BLaER1 (cell line): ENCODE data around the gene EEF2.

ENCODE experiments used
- H3K27ac ChIP-seq: shearing (Covaris generic); formaldehyde crosslinking; 2 replicates; pipeline ENCODE4 v1.8.1; 2022
- H3K27me3 ChIP-seq: shearing (Covaris generic); formaldehyde crosslinking; 2 replicates; pipeline ENCODE4 v1.8.1; 2022
- H3K36me3 ChIP-seq: shearing (Covaris generic); formaldehyde crosslinking; 2 replicates; pipeline ENCODE4 v1.8.1; 2022
- H3K4me1 ChIP-seq: shearing (Covaris generic); formaldehyde crosslinking; 2 replicates; pipeline ENCODE4 v1.8.1; 2022
- H3K4me2 ChIP-seq: shearing (Covaris generic); formaldehyde crosslinking; 2 replicates; pipeline ENCODE4 v1.8.1; 2022
- H3K4me3 ChIP-seq: shearing (Covaris generic); formaldehyde crosslinking; 2 replicates; pipeline ENCODE4 v1.8.1; 2022
- H3K9ac ChIP-seq: shearing (Covaris generic); formaldehyde crosslinking; 2 replicates; pipeline ENCODE4 v1.8.1; 2022
- H3K9me3 ChIP-seq: shearing (Covaris generic); formaldehyde crosslinking; 2 replicates; pipeline ENCODE4 v1.8.1; 2022
- H4K20me1 ChIP-seq: shearing (Covaris generic); formaldehyde crosslinking; 2 replicates; pipeline ENCODE4 v1.8.1; 2022
- Cebpa-rat ChIP-seq: shearing (Covaris generic); IDR thresholded peaks from 2 replicates; pipeline ENCODE4 v1.8.1; 2022

The EEF2 gene

DNA sequence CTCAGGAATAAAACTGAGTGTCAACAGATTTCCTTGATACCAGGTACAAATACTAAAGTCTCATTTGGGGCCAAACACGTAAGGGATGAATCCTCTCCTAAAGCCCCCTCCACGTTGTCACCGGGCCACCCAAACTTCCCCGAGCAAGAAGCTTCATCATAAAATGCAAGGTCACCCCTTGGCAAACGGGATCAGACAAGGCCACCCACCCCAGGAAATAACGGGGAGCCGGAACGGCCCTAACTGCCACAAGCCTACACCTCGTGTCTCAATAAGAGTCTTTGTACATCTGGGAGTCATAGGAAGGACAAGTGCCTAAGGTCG lies 717 bp downstream of the EEF2 start:
- peaks cover 52% of the 10 kb centered on the region for H3K36me3 ChIP-seq
- H4K20me1 ChIP-seq, result peaks cover 57% of the 10 kb centered on the region
- H3K4me3 ChIP-seq, result peak overlapping the region; percentile 97
- peak overlapping the region; percentile 98 for H3K27ac ChIP-seq
- no peaks in the 10 kb centered on the region for H3K9me3 ChIP-seq
- H3K4me1 ChIP-seq, result peaks cover 72% of the 10 kb centered on the region
- peak overlapping the region; percentile 99 for H3K4me2 ChIP-seq
- peak overlapping the region; percentile 100 for H3K9ac ChIP-seq
- H3K27me3 ChIP-seq, result no peaks in the 10 kb centered on the region
- no peak for TF ChIP-seq Cebpa-rat

DNA sequence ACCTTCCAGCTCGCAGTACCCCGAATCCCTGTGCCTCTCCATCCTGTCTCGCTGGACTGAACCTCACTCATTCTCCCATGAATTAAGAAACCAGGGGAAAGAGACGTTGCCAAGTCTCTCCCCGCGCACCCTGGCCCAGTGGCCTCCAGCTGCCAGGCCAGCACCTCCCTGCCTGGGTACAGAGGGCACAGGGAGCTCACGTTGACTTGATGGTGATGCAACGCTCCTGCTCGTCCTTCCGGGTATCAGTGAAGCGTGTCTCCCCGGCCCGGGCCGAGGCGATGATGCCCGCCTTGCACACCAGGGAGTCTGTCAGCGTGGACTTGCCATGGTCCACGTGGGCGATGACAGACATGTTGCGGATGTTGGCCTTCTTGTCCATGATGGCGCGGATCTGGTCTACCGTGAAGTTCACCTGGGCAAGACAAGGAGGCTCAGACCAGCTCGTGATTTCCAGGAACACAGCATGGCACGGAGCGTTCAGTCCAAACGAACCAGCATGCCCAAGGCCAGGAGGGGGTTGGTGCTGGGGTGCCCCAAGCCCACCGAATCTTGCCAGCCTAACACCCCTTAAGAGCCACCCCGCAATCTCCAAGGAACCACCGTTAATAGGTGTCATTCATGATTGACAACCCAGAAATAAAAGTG lies 1.2 kb downstream of the EEF2 start:
- H3K36me3 ChIP-seq, result peaks cover 57% of the 10 kb centered on the region

DNA sequence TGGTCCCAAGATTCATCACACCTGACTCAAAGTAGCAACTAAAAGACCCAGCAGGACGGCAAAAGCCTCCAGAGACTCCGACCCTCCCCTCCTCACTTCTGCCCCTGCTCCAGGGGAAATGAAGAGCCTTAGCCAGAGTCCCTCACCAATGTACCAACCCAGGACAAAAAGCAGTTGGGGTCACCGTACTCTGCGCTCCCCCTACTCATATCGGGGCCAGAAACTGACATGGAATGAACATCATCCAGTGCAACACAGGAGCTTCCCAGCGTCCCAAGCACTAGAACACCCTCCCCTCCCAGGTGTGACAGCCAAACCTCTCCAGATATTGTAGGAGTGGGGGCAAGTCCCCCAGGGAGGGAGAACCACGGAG lies 1.7 kb downstream of the EEF2 start:
- peak overlapping the region; percentile 100 for H3K9ac ChIP-seq
- TF ChIP-seq Cebpa-rat, result no peak
- peaks cover 62% of the 10 kb centered on the region for H3K36me3 ChIP-seq
- peaks cover 67% of the 10 kb centered on the region for H4K20me1 ChIP-seq
- H3K27ac ChIP-seq, result peak overlapping the region; percentile 98
- H3K27me3 ChIP-seq, result no peaks in the 10 kb centered on the region
- peak overlapping the region; percentile 99 for H3K4me2 ChIP-seq
- H3K9me3 ChIP-seq, result no peaks in the 10 kb centered on the region
- H3K4me1 ChIP-seq, result peaks cover 81% of the 10 kb centered on the region
- H3K4me3 ChIP-seq, result peak overlapping the region; percentile 97

More for the DNA sequence above, 1.2 kb downstream of the EEF2 start:
- peak overlapping the region; percentile 99 for H3K4me2 ChIP-seq
- no peaks in the 10 kb centered on the region for H3K9me3 ChIP-seq
- H3K4me1 ChIP-seq, result peaks cover 77% of the 10 kb centered on the region
- peak overlapping the region; percentile 98 for H3K27ac ChIP-seq
- H3K9ac ChIP-seq, result peak overlapping the region; percentile 100
- H3K27me3 ChIP-seq, result no peaks in the 10 kb centered on the region
- peaks cover 62% of the 10 kb centered on the region for H4K20me1 ChIP-seq
- peak overlapping the region; percentile 97 for H3K4me3 ChIP-seq
- TF ChIP-seq Cebpa-rat, result peak; percentile 91

DNA sequence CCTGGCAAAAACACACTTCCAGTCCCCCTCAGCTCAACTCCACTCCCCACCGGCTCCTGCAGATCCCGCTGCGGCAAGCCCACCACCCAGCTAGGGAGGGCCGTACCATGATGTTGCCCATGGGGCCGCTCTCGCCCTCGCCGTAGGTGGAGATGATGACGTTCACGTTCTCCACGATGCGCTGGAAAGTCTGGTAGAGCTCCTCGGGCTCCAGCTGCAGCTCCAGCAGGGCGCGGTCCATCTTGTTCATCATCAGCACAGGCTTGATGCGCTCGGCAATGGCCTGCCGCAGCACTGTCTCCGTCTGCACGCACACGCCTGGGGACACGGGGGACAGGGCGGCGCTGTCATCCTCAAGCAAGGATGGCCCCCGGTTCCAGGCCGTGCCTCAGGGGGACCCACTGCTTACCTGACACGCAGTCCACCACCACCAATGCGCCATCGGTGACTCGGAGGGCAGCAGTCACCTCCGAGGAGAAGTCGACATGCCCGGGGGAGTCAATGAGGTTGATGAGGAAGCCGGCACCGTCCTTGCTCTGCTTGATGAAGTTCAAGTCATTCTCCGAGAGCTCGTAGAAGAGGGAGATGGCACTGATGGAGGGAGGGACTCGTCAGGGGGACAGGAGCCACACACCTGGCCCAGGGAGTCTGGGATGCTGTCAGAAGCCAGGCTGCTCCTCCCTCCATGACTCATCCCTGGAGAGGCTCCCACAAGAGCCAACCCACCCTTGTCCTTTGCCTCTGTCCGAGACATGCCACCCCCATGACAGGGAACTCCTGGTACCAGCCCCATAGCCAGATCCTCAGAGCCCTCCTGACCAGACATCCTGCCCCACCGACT lies 2.3 kb downstream of the EEF2 start:
- peak overlapping the region; percentile 99 for H3K4me2 ChIP-seq
- peak overlapping the region; percentile 100 for H3K9ac ChIP-seq
- peaks cover 68% of the 10 kb centered on the region for H3K36me3 ChIP-seq
- peak overlapping the region; percentile 98 for H3K27ac ChIP-seq
- no peaks in the 10 kb centered on the region for H3K27me3 ChIP-seq
- H3K9me3 ChIP-seq, result no peaks in the 10 kb centered on the region
- H3K4me1 ChIP-seq, result peaks cover 81% of the 10 kb centered on the region
- TF ChIP-seq Cebpa-rat, result no peak
- H4K20me1 ChIP-seq, result peaks cover 73% of the 10 kb centered on the region
- H3K4me3 ChIP-seq, result peak overlapping the region; percentile 97

DNA sequence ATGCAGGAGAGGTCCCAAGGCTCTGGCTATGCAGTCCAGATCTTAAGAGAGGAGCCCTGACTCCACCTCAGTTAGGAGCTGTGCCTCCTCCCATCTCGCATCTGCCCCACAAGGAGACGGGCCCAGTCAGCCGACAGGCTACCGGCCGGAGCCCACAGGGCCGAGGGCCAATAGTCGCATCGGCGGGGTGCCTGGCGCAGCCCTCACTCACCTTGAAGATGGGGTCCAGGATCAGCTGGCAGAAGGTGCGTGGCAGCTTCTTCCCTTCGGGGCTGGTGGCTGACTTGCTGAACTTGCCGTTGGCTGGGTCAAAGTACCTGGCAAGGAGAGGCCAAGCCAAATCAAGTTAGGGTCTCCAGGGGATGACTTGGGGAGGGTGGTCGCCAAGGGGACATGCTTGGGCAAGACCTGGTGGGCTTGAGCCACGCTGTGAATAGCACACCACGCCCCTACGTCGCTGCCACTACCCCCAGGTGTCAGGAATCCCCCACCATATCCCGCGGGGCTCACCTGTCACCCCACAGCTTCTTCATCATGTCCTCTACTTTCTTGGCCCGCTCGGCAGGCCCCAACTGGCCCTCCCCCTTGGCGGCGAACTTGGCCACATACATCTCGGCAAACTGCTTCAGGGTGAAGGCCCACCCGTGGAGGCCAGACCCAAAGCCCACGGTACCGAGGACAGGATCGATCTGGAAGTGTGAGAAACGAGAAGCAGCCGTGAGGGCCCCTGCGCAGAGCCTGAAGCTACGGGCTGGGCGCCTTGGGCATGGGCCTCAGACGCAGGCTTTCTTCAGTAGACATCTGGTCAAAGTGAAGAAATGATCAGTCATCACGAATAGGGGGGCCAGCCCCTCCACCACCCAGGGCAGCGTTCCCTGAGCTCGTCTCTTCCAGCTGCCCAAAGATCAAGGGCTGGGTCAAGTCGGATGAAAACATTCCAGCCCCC lies 3.3 kb downstream of the EEF2 start:
- Histone ChIP-seq H3K4me2 (peak overlapping the region; percentile 99), H3K36me3 (peaks cover 77% of the 10 kb centered on the region), H3K27me3 (no peaks in the 10 kb centered on the region), H4K20me1 (peaks cover 82% of the 10 kb centered on the region), H3K4me3 (peak overlapping the region; percentile 97; the same call in 1 of the 2 replicates), H3K9me3 (no peaks in the 10 kb centered on the region), H3K9ac (peak overlapping the region; percentile 100), H3K27ac (peak overlapping the region; percentile 62), H3K4me1 (peaks cover 83% of the 10 kb centered on the region)
- TF ChIP-seq Cebpa-rat, result no peak

DNA sequence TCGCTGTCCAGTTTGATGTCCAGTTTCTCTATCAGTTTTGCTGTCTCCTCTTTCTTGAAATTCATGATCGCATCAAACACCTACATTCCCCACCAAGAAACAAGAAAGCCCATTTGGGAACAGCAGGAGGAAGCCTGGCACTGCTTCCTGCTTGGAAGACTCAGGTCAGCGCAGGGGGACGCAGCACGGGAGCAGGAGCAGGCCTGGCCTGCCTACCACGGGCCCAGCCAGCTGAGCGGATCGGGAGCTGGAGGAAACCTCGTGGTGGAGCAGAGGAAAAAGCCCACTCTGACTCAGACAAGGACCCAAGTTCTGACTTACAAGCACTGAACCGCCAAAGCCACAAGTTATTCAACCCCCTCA lies 3.9 kb downstream of the EEF2 start:
- H3K36me3 ChIP-seq, result peaks cover 84% of the 10 kb centered on the region
- H3K4me1 ChIP-seq, result peaks cover 83% of the 10 kb centered on the region
- TF ChIP-seq Cebpa-rat, result no peak
- peak overlapping the region; percentile 99 for H3K4me2 ChIP-seq
- H4K20me1 ChIP-seq, result peaks cover 89% of the 10 kb centered on the region
- peak overlapping the region; percentile 40 for H3K4me3 ChIP-seq
- H3K27me3 ChIP-seq, result no peaks in the 10 kb centered on the region
- H3K9ac ChIP-seq, result peak overlapping the region; percentile 72
- H3K9me3 ChIP-seq, result no peaks in the 10 kb centered on the region
- H3K27ac ChIP-seq, result peak overlapping the region; percentile 62

DNA sequence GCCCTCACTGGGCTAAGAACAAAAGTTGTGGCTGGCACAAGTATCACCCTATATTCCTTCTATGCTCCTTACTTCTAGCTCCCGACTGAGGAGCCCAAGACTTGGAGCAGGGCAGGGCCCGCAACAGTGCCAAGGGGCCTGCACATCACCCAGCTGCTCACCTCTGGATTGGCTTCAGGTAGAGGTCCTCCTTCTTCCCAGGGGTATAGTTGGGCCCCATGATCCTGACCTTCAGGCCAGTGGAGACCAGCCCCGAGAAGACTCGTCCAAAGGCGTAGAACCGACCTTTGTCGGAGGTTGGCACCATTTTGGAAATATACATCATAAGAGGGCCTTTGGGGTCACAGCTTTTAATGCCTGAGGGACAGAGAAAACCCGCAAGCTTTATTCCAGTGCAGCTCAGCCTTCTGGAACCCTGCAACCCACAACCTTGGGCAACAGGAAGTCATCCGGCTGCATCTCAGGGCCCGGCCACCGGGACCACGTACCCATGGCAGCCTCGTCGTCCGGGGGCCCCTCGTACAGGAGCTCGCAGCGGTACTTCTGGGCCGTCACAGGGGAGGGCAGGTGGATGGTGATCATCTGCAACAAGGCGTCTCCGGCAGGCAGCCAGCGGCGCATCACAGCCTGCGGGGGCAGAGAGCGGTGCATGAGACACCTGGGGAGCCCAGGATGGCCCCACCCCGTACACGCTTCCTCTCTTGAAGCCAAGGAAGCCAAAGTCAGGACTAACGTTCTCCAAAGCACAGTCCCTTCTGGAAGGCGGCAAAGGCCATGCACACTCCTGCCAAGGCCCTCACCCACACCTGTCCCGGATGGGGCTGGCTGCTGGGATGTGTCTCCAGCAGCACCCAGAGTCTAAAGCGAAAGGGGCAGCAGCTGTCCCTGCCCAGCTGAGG lies 4.7 kb downstream of the EEF2 start:
- Histone ChIP-seq H3K27me3 (no peaks in the 10 kb centered on the region), H4K20me1 (peaks cover 96% of the 10 kb centered on the region), H3K36me3 (peaks cover 90% of the 10 kb centered on the region), H3K9me3 (no peaks in the 10 kb centered on the region), H3K27ac (peak overlapping the region; percentile 62), H3K4me3 (peak overlapping the region; percentile 40), H3K9ac (peak overlapping the region; percentile 72), H3K4me2 (peak overlapping the region; percentile 99), H3K4me1 (peaks cover 83% of the 10 kb centered on the region)
- TF ChIP-seq Cebpa-rat, result 0 out of 2 replicates have a peak, but pooled peaks have one; percentile 57

DNA sequence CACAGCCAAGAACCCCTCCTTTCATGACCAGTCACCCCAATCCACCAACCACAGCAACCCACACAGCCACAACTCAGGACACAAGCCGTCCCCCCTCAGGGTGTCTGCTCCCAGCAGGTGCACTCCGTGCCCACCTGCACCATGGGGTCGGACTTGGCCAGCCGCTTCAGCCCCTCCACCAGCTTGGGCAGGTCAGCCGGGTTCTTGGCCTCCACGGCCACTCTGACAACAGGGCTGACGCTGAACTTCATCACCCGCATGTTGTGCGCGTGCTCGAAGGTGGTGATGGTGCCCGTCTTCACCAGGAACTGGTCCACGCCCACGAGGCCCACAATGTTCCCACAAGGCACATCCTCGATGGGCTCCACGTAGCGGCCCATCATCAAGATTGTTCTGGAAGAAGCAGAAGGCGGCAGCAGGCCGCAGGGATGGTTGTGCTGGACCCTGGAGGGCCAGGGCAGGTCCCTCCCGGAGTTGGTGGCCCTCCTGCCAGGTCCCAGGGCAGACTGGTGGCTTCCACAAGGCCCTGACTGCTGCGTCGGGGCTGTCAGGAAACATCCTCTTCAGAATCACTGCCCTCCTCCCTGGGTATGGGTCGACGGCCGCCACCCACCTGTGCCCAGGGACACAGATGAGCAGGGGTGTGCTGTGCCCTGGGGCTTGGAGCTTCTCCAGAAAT lies 5.5 kb downstream of the EEF2 start:
- peak overlapping the region; percentile 72; the same call in 1 of the 2 replicates for H3K9ac ChIP-seq
- no peak for TF ChIP-seq Cebpa-rat
- peaks cover 82% of the 10 kb centered on the region for H3K4me1 ChIP-seq
- H3K9me3 ChIP-seq, result no peaks in the 10 kb centered on the region
- H3K27ac ChIP-seq, result peak overlapping the region; percentile 62
- H3K4me3 ChIP-seq, result no peak overlapping the region
- H3K4me2 ChIP-seq, result peak overlapping the region; percentile 99
- peaks cover 100% of the 10 kb centered on the region for H4K20me1 ChIP-seq
- peaks cover 98% of the 10 kb centered on the region for H3K36me3 ChIP-seq
- H3K27me3 ChIP-seq, result no peaks in the 10 kb centered on the region
